WTC11 (cell line): ENCODE data around the gene PTH1R.

Experiments
- AR ChIP-seq: fragments of 250-450 bp; sonication (Bioruptor Pico); IDR thresholded peaks from 2 replicates; pipeline ENCODE4 v1.9.0; 2021; ENCODE audit warnings: mild to moderate bottlenecking
- CTCF ChIP-seq: fragments of 200-600 bp; IDR thresholded peaks from 2 replicates; pipeline ENCODE4 v1.8.0; 2022; ENCODE audit warnings: antibody characterized with exemption

DNA sequence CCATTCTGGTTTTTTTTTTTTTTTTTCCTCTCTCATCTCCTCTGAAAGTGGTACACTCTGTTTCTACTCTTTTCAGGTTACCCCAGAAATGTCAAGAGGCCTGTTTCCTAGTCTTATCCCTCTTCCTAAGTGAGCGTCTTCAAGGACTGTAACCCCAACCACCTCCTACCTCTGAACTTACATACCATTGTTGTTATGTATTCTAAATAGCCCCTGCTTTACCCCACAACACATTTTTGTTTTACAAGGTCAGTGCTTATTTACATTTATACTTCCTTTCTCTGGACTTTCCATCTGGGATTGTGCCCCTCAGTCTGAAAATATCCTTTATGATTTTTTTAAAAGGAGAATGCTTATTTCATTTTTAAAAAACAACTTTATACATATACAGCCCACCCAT, 38.8 kb downstream of the PTH1R start:
- TF ChIP-seq AR = no peak
- no peak for TF ChIP-seq CTCF
